GM12892 (cell line): ENCODE data around the gene C1orf115.

ENCODE experiments used
- POLR2A ChIP-seq: IDR thresholded peaks from 2 replicates; pipeline ENCODE4 v1.6.1; 2011; ENCODE audit warnings: low read depth, low read length, control low read depth
- POLR2AphosphoS5 ChIP-seq: IDR thresholded peaks from 2 replicates; pipeline ENCODE4 v1.6.1; 2011; ENCODE audit warnings: low read depth, low read length, control low read depth
- TAF1 ChIP-seq: IDR thresholded peaks from 2 replicates; pipeline ENCODE4 v1.6.1; 2011; ENCODE audit warnings: low read depth, mild to moderate bottlenecking, control low read depth, low read length, borderline replicate concordance

GRCh38 chr1:220732621-220733020, 42.5 kb downstream of the C1orf115 start:
- TF ChIP-seq POLR2AphosphoS5 (no peak), POLR2A (no peak), TAF1 (no peak)
